ENCODE measurements around the gene SYCE1.

GRCh38 chr10:133530506-133530905 is 34.9 kb downstream of the SYCE1 start:
- TF ChIP-seq CTCF (IDR thresholded peaks at IDR 0.05) (no peak), POLR2A (IDR thresholded peaks at IDR 0.05) (no peak)

All from body of pancreas (tissue), 4 donors.